OCI-LY7 (cell line): ENCODE data around the gene UTS2B. TPM values are rescaled to one million over a fixed set of nuclear protein-coding genes. Genes with fewer than 3 reads are reported as not detected.

ENCODE experiments used
- BruUV-seq: library from RNA; stranded (reverse); fragments of 400-500 nt; replicated peaks from 2 replicates; lab custom pipeline; 2021; lab: Mats Ljungman, UMichigan
- CTCF ChIA-PET: fragments of 300-600 bp; sonication (Branson Sonifier 250); formaldehyde crosslinking; loops from one replicate; lab custom pipeline; 2022; ENCODE audit warnings: antibody characterized with exemption; ENCODE audit not compliant: unreplicated experiment; lab: Charles Lee
- POLR2A ChIA-PET: fragments of 300-600 bp; sonication (Branson Sonifier 250); formaldehyde crosslinking; loops from one replicate; lab custom pipeline; 2022; ENCODE audit warnings: antibody characterized with exemption; lab: Charles Lee
- DNase-seq: peaks from one replicate; pipeline ENCODE4 v3.0.0-alpha.2; 2015; ENCODE audit warnings: low spot score
- H2AFZ ChIP-seq: fragments of 200-600 bp; sonication (generic), shearing (Covaris generic); 2 replicates; pipeline ENCODE4 v1.6.1; 2014; ENCODE audit warnings: mild to moderate bottlenecking, antibody characterized with exemption, low read length, moderate library complexity
- H3K27ac ChIP-seq: fragments of 200-600 bp; sonication (generic); 2 replicates; pipeline ENCODE4 v1.5.1; 2014; ENCODE audit warnings: mixed run types, low read depth, mild to moderate bottlenecking, moderate library complexity, low read length, inconsistent platforms; ENCODE audit not compliant: poor library complexity, severe bottlenecking
- H3K36me3 ChIP-seq: fragments of 200-600 bp; sonication (generic); 2 replicates; pipeline ENCODE4 v1.6.1; 2014; ENCODE audit warnings: mild to moderate bottlenecking, antibody characterized with exemption, low read length, moderate library complexity, mixed read lengths; ENCODE audit not compliant: insufficient read depth
- H3K4me1 ChIP-seq: fragments of 200-600 bp; sonication (generic); 2 replicates; pipeline ENCODE4 v1.5.1; 2014; ENCODE audit warnings: mild to moderate bottlenecking, low read length; ENCODE audit not compliant: insufficient read depth, poor library complexity, severe bottlenecking
- H3K4me2 ChIP-seq: fragments of 200-600 bp; sonication (generic); 2 replicates; pipeline ENCODE4 v1.6.1; 2014; ENCODE audit warnings: mild to moderate bottlenecking, low read length
- H3K4me3 ChIP-seq: fragments of 200-600 bp; sonication (generic); 2 replicates; pipeline ENCODE4 v1.5.1; 2014; ENCODE audit warnings: mild to moderate bottlenecking, low read depth, low read length; ENCODE audit not compliant: poor library complexity, severe bottlenecking
- H3K79me2 ChIP-seq: fragments of 200-600 bp; sonication (generic); 2 replicates; pipeline ENCODE4 v1.6.1; 2016; ENCODE audit warnings: low read depth, mild to moderate bottlenecking, low read length, moderate library complexity, mixed read lengths; ENCODE audit not compliant: insufficient read depth
- H3K9me2 ChIP-seq: fragments of 200-600 bp; sonication (generic); 2 replicates; pipeline ENCODE4 v1.6.1; 2016; ENCODE audit warnings: mild to moderate bottlenecking, low read length, mixed read lengths; ENCODE audit not compliant: insufficient read depth
- H3K9me3 ChIP-seq: fragments of 200-600 bp; sonication (generic); 2 replicates; pipeline ENCODE4 v1.6.1; 2014; ENCODE audit warnings: mild to moderate bottlenecking, mixed run types, low read length, mixed read lengths
- H4K20me1 ChIP-seq: fragments of 200-600 bp; sonication (generic); 2 replicates; pipeline ENCODE4 v1.6.1; 2014; ENCODE audit warnings: mild to moderate bottlenecking, antibody characterized with exemption, low read length, moderate library complexity, mixed read lengths; ENCODE audit not compliant: insufficient read depth
- CTCF ChIP-seq: fragments of 200-600 bp; sonication (generic); conservative IDR thresholded peaks from 2 replicates; pipeline ENCODE4 v1.5.1; 2014; ENCODE audit warnings: mild to moderate bottlenecking, antibody characterized with exemption, low read length, moderate library complexity, mixed read lengths
- EZH2phosphoT487 ChIP-seq: fragments of 200-600 bp; sonication (generic); IDR thresholded peaks from 2 replicates; pipeline ENCODE4 v1.6.1; 2018; ENCODE audit warnings: low read depth, borderline replicate concordance, mild to moderate bottlenecking, mixed run types, antibody characterized with exemption, low read length, moderate library complexity, mixed read lengths
- intact Hi-C: fragments of 100-400 bp; cut with micrococcal nuclease; formaldehyde crosslinking; loops from one replicate; pipeline ENCODE4 v1.10.0; 2022; ENCODE audit not compliant: unreplicated experiment
- total RNA-seq, 2 experiments: library from RNA; depleted of rRNA in 1 of 2; stranded (reverse); fragments of >200 nt in 1 of 2; shearing (Covaris generic) in 1 of 2; gene quantifications; 2 replicates each; pipeline ENCODE4 v1.2.3, GENCODE V29; 2014 to 2022

The UTS2B gene
- total RNA-seq, 2 experiments from 2014 or later, result 0.92 to 1.1 TPM

GRCh38 chr3:191257286-191257685 is 73.0 kb downstream of the UTS2B start:
- Histone ChIP-seq H3K4me3 (no peak overlapping the region), H3K27ac (no peak overlapping the region), H2AFZ (peak overlapping the region; percentile 72; the same call in 1 of the 2 replicates), H3K4me2 (peak overlapping the region; percentile 53; the same call in 1 of the 2 replicates), H3K9me2 (no peaks in the 10 kb centered on the region), H3K36me3 (no peaks in the 10 kb centered on the region; the same call in 1 of the 2 replicates), H3K9me3 (no peaks in the 10 kb centered on the region), H3K4me1 (peaks cover 86% of the 10 kb centered on the region), H3K79me2 (no peaks in the 10 kb centered on the region), H4K20me1 (no peaks in the 10 kb centered on the region)
- BruUV-seq, result no TSS peak
- TF ChIP-seq CTCF (no peak), EZH2phosphoT487 (no peak)
- ChIA-PET CTCF (no interaction called here), POLR2A (interaction anchor here (1.3 to 1.4 kb wide), 2 partner anchors 9 to 88 kb away, joined by 4 to 5 read pairs; no protein-coding TSS in a partner anchor)
- intact Hi-C loops, result no loop called here
- no peak for DNase-seq

GRCh38 chr3:191256405-191256804 is 73.9 kb downstream of the UTS2B start:
- no TSS peak for BruUV-seq
- Histone ChIP-seq H4K20me1 (no peaks in the 10 kb centered on the region), H3K4me1 (peaks cover 89% of the 10 kb centered on the region), H3K9me2 (no peaks in the 10 kb centered on the region), H3K4me2 (peak overlapping the region; percentile 53), H3K9me3 (no peaks in the 10 kb centered on the region), H2AFZ (peak overlapping the region; percentile 72), H3K27ac (no peak overlapping the region), H3K36me3 (no peaks in the 10 kb centered on the region; the same call in 1 of the 2 replicates), H3K4me3 (no peak overlapping the region), H3K79me2 (no peaks in the 10 kb centered on the region)
- intact Hi-C loops, result no loop called here
- ChIA-PET POLR2A (interaction anchor here (0.7 to 1.2 kb wide), 4 partner anchors 34 to 765 kb away, joined by 3 to 4 read pairs (median 3); no protein-coding TSS in a partner anchor), CTCF (no interaction called here)
- TF ChIP-seq CTCF (no peak), EZH2phosphoT487 (no peak)
- no peak for DNase-seq

- peak overlapping the region; percentile 13 for H3K27ac ChIP-seq
- no peaks in the 10 kb centered on the region for H3K9me2 ChIP-seq
- POLR2A ChIA-PET, result interaction anchor here (0.9 to 1.0 kb wide), 3 partner anchors 35 to 72 kb away, joined by 3 to 5 read pairs (median 3); no protein-coding TSS in a partner anchor
- no peak overlapping the region for H3K4me3 ChIP-seq
- H3K79me2 ChIP-seq, result no peaks in the 10 kb centered on the region
- peak overlapping the region; percentile 7; the same call in 1 of the 2 replicates for H2AFZ ChIP-seq
- H3K4me1 ChIP-seq, result peaks cover 77% of the 10 kb centered on the region
- H3K4me2 ChIP-seq, result peak overlapping the region; percentile 66
- H3K9me3 ChIP-seq, result no peaks in the 10 kb centered on the region; the same call in 1 of the 2 replicates
- H3K36me3 ChIP-seq, result no peaks in the 10 kb centered on the region; the same call in 1 of the 2 replicates
- CTCF ChIA-PET, result no interaction called here
- BruUV-seq, result no TSS peak
- no peaks in the 10 kb centered on the region for H4K20me1 ChIP-seq
- intact Hi-C loops, result no loop called here
- no peak for DNase-seq
- TF ChIP-seq CTCF, result no peak
- TF ChIP-seq EZH2phosphoT487, result no peak
Measured at GRCh38 chr3:191255156-191255555, 75.2 kb downstream of the UTS2B start.
